Brain pericyte (primary cell): ENCODE data around the gene AFAP1.

Experiments used
- DNase-seq: peaks from one replicate; pipeline ENCODE4 v3.0.0-alpha.2; 2012; ENCODE audit warnings: low read depth, low spot score

AFAP1 gene

GRCh38 chr4:7939377-7940108, at the start of gene AFAP1:
Gene AFAP1, minus strand, starts transcription at chr4:7939861. Its CDS starts 67,783 bp downstream, at chr4:7872078.
- no peak for DNase-seq

DNA sequence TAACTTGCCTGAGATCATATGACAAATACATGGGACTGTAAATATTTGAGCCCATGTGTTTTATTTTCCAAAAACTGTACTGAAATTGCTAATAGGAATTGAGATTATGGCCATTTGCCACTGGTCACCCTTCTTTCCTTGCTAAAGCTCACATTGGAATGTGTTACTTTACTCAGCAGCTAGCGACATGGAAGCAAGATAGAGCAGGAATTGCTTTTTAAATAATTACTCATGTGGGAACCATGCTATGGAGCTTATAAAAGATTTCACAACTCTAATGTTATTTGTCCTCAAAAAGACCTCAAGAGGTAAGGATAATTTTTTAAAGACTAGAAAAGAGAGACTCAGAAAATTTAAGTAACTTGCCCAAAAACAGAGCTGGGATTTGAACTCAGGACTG, 48.8 kb upstream of the AFAP1 start:
- no peak for DNase-seq

- peak; percentile 37 for DNase-seq
These were observed 47.7 kb upstream of the AFAP1 start for GRCh38 chr4:7987148-7987989.

GRCh38 chr4:7985891-7986441, 46.3 kb upstream of the AFAP1 start:
- no peak for DNase-seq

- DNase-seq: no peak
These were observed 45.4 kb upstream of the AFAP1 start for GRCh38 chr4:7985072-7985471.

- no peak for DNase-seq
These were observed 44.7 kb upstream of the AFAP1 start for GRCh38 chr4:7984286-7984925.

DNA sequence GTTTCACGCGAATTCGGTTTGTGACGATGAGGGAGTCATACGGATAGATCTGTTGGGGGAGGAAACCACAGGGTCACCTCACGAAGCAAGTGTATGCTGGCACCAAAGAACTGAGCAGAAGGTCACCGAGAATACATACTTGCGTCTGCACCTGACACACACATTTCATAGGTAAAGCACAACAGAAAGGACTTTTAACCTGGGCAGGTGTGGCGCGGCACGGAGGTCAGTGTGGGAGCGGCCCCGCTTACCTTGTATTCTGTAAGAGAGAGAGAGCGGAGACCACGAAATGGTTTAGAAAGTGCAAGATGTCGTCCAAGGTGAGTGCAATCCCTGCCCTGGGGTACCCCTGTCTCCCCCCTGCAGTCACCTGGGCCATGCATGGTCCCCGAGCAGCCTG, 43.6 kb upstream of the AFAP1 start:
- DNase-seq: no peak

DNA sequence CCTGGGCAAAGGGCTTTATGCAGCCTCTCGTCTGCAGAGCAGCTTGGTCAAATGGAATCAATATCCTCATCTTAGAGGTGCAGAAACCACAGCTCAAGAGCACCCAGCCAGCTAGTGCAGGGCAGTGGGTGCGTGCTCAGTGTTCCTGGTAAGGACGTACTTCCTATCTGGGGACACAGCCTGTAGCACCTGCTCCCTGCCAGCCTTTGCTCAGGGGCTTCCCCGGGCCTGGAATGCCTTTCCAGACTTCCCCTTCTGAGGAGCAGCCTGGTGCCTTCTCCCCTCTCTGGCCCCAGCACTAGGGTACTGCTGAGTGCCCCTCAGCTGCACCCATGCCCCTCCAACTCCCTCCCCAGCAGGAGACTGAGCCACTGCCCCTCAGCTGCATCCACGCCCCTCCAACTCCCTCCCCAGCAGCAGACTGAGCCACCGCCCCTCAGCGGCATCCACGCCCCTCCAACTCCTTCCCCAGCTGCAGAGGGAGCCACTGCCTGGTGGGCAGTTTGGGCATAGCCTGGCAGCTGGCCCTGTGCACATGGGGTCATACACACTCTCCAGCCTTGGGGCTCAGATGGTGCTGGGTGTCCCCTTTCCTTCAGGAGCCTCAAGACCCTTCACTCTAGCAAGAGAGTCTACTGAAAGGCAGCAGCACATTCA, 42.2 kb upstream of the AFAP1 start:
- DNase-seq: no peak

- no peak for DNase-seq
These were observed 40.4 kb upstream of the AFAP1 start for GRCh38 chr4:7980036-7980435.

GRCh38 chr4:7979652-7979968, 39.9 kb upstream of the AFAP1 start:
- DNase-seq: no peak

GRCh38 chr4:7978907-7979651, 39.4 kb upstream of the AFAP1 start:
- no peak for DNase-seq

- no peak for DNase-seq
These were observed 38.8 kb upstream of the AFAP1 start for GRCh38 chr4:7978489-7978888.

- no peak for DNase-seq
These were observed 37.0 kb upstream of the AFAP1 start for GRCh38 chr4:7976634-7977033.

- DNase-seq: no peak
These were observed 36.4 kb upstream of the AFAP1 start for GRCh38 chr4:7976025-7976424.

- DNase-seq: no peak
These were observed 34.8 kb upstream of the AFAP1 start for GRCh38 chr4:7974425-7974824.

DNA sequence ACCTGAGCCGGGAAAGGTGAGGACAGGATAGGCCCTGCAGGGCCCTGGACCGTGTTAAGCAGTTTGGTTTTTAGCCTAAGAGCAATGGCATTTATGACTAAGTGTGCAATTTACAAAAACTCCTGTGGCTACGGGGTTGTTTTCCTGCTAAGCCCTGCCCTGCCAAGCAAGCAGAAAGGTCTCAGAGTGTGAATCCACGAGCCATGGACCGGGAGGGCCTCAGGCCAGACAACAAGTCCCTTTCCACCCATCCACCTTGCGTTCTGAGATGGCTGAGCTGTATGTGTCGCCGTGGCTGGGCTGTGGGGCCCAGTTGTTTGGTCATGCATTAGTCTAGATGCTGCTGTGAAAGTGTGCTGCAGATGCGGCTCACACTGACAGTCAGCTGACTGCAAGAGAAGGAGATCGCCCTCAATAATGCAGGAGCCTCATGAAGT, 33.9 kb upstream of the AFAP1 start:
- DNase-seq: no peak

GRCh38 chr4:7971881-7972500, 32.3 kb upstream of the AFAP1 start:
- DNase-seq: no peak

- DNase-seq: no peak
These were observed 31.5 kb upstream of the AFAP1 start for GRCh38 chr4:7971159-7971631.

DNA sequence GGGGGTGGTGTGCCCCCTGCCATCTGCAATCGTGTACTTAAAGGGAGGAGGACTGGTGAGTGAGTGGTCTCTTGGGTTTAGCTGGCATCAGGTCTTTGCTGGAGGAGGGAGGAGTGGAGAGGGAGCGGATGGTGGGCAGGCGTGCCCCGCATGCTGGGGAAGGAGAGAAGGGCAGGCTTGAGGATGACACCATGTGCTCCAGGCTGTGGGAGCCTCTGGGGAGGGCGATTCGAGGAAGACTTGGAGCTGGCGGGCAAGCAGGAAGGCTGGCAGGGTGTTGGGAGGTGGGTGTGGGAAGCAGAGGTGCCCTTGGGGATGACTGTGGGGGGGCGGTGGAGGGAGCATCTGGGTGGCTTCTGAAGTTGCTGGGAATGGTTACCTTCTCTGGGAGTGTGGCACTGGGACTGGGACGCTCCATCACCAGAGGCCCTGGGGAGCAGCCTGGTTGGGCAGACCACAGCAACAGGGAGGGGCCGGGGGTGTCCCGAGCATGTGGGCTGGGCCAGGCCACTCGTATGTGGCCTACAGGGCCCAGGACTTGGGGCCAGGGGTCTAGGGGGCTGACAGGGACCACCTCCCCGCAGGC, 30.8 kb upstream of the AFAP1 start:
- DNase-seq: no peak

- DNase-seq: no peak
These were observed 28.7 kb upstream of the AFAP1 start for GRCh38 chr4:7968262-7968896.
